Measurements from ENCODE around the gene GRID1. TPM values are rescaled to one million over a fixed set of nuclear protein-coding genes. Genes with fewer than 3 reads are reported as not detected.

Gene GRID1
- total RNA-seq, 1 experiment from 2014 or later = 0.37 TPM

- DNase-seq (ENCODE audit: low spot score) = no peak
- Mint-ChIP-seq H3K27me3 (ENCODE audit: low read depth) (no peaks in the 10 kb centered on the region), H3K36me3 (peaks cover 8% of the 10 kb centered on the region), H3K4me3 (no peak overlapping the region), H3K27ac (no peak overlapping the region), H3K4me1 (no peaks in the 10 kb centered on the region), H3K9me3 (peaks cover 41% of the 10 kb centered on the region)
- ChIA-PET CTCF (no interaction called here), POLR2A (no interaction called here)
- no peak for ATAC-seq
- TF ChIP-seq ZBTB21 (CRISPR knock-in tag; IDR thresholded peaks at IDR 0.05; ENCODE audit: borderline replicate concordance) (no peak), ZNF671 (CRISPR knock-in tag; IDR thresholded peaks at IDR 0.05) (no peak), SMAD3 (CRISPR knock-in tag; IDR thresholded peaks at IDR 0.05; ENCODE audit: borderline replicate concordance) (no peak), RORB (CRISPR knock-in tag; IDR thresholded peaks at IDR 0.05) (no peak), USF2 (CRISPR knock-in tag; IDR thresholded peaks at IDR 0.05) (no peak), IRF1 (CRISPR knock-in tag; IDR thresholded peaks at IDR 0.05) (no peak), GABPB1 (CRISPR knock-in tag; IDR thresholded peaks at IDR 0.05) (no peak), TP53 (CRISPR knock-in tag; IDR thresholded peaks at IDR 0.05) (no peak), E2F4 (CRISPR knock-in tag; IDR thresholded peaks at IDR 0.05; ENCODE audit: borderline replicate concordance, low read depth) (no peak), PRRX2 (CRISPR knock-in tag; IDR thresholded peaks at IDR 0.05) (no peak)
- TF ChIP-seq, protein P1, sequence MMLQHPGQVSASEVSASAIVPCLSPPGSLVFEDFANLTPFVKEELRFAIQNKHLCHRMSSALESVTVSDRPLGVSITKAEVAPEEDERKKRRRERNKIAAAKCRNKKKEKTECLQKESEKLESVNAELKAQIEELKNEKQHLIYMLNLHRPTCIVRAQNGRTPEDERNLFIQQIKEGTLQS (CRISPR knock-in tag; conservative IDR thresholded peaks at IDR 0.05) = no peak
- TF ChIP-seq, protein P2, sequence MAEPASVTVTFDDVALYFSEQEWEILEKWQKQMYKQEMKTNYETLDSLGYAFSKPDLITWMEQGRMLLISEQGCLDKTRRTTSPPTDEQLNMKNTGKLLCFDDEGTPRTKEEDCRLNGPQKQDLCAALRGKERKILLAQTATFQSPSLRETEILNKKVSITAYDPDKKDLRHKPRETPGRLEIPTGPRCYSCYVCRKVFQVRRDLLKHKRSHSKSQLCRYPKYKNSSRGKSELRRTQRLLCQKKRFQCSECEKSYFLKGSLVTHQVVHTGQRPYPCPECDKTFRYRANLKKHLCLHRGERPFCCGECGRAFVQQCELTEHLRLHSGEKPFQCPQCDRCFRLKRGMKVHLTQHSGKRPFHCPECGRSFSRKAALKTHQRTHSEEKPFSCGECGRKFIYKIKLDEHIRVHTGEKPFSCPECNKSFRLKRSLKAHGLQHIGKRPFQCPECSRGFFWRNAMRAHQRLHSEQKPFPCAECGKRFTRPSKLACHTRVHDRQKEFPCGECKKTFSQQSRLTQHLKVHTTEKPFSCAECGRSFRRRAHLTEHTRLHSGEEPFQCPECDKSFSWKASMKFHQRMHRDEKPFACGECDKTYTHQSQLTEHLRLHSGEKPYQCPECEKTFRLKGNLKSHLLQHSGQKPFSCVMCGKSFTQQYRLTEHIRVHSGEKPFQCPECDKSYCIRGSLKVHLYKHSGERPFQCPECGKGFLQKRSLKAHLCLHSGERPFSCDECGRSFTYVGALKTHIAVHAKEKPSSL (CRISPR knock-in tag; conservative IDR thresholded peaks at IDR 0.05) = no peak
- TF ChIP-seq, protein P3, sequence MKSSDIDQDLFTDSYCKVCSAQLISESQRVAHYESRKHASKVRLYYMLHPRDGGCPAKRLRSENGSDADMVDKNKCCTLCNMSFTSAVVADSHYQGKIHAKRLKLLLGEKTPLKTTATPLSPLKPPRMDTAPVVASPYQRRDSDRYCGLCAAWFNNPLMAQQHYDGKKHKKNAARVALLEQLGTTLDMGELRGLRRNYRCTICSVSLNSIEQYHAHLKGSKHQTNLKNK (CRISPR knock-in tag; IDR thresholded peaks at IDR 0.05) = no peak
Observed at GRCh38 chr10:85832988-85833387, 533.6 kb downstream of the GRID1 start.

GRCh38 chr10:85831422-85831821 lies 535.2 kb downstream of the GRID1 start:
- Mint-ChIP-seq H3K27me3 (ENCODE audit: low read depth) (no peaks in the 10 kb centered on the region), H3K27ac (no peak overlapping the region), H3K36me3 (no peaks in the 10 kb centered on the region), H3K4me1 (no peaks in the 10 kb centered on the region), H3K9me3 (peaks cover 32% of the 10 kb centered on the region), H3K4me3 (no peak overlapping the region)
- POLR2A ChIA-PET = no interaction called here
- TF ChIP-seq FOXJ3 (CRISPR knock-in tag; IDR thresholded peaks at IDR 0.05; ENCODE audit: borderline replicate concordance) = no peak
- TF ChIP-seq, protein P4, sequence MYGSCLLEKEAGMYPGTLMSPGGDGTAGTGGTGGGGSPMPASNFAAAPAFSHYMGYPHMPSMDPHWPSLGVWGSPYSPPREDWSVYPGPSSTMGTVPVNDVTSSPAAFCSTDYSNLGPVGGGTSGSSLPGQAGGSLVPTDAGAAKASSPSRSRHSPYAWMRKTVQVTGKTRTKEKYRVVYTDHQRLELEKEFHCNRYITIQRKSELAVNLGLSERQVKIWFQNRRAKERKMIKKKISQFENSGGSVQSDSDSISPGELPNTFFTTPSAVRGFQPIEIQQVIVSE (CRISPR knock-in tag; IDR thresholded peaks at IDR 0.05; ENCODE audit: borderline replicate concordance) = no peak
- TF ChIP-seq ATF1 (CRISPR knock-in tag; IDR thresholded peaks at IDR 0.05) = no peak
- CTCF ChIA-PET = no interaction called here
- ATAC-seq (no peak), DNase-seq (ENCODE audit: low spot score) (no peak)

DNA sequence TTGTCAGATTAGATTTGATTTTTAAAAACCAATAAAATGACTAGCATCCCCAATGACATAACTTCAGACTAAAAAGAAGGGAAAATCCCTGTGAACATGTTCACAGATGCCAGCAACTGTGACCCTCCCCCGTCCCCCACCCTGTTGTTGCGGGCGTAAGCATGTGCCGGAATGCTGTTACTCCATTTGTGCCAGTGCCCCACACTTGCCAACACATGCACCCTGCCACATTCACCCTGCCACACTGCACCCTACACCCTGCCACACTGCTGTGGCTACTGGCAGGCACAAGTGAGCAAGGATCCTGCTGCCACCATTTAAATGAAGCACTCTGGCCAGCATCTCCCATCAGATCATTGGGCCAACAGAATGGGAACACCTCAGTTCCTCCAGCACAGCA lies 540.2 kb downstream of the GRID1 start:
- peaks cover 18% of the 10 kb centered on the region for H3K9me3 Mint-ChIP-seq
- no peak overlapping the region for H3K4me3 Mint-ChIP-seq
- no peaks in the 10 kb centered on the region for H3K27me3 Mint-ChIP-seq (ENCODE audit: low read depth)
- H3K36me3 Mint-ChIP-seq = no peaks in the 10 kb centered on the region
- ATAC-seq (no peak), DNase-seq (ENCODE audit: low spot score) (no peak)
- ChIA-PET CTCF (no interaction called here), POLR2A (no interaction called here)
- no peak overlapping the region for H3K27ac Mint-ChIP-seq
- H3K4me1 Mint-ChIP-seq = no peaks in the 10 kb centered on the region
- TF ChIP-seq RELA (CRISPR knock-in tag; IDR thresholded peaks at IDR 0.05; ENCODE audit: borderline replicate concordance) = no peak
- no peak for TF ChIP-seq TP53 (CRISPR knock-in tag; IDR thresholded peaks at IDR 0.05)
- TF ChIP-seq ATF1 (CRISPR knock-in tag; IDR thresholded peaks at IDR 0.05) = no peak
- TF ChIP-seq HMGA2 (CRISPR knock-in tag; IDR thresholded peaks at IDR 0.05) = no peak
- no peak for TF ChIP-seq MLX (CRISPR knock-in tag; IDR thresholded peaks at IDR 0.05)
- no peak for TF ChIP-seq SMAD3 (CRISPR knock-in tag; IDR thresholded peaks at IDR 0.05; ENCODE audit: borderline replicate concordance)
- no peak for TF ChIP-seq OVOL2 (CRISPR knock-in tag; IDR thresholded peaks at IDR 0.05; ENCODE audit: borderline replicate concordance)
- TF ChIP-seq ZNF416 (CRISPR knock-in tag; IDR thresholded peaks at IDR 0.05) = no peak
- TF ChIP-seq, protein P5, sequence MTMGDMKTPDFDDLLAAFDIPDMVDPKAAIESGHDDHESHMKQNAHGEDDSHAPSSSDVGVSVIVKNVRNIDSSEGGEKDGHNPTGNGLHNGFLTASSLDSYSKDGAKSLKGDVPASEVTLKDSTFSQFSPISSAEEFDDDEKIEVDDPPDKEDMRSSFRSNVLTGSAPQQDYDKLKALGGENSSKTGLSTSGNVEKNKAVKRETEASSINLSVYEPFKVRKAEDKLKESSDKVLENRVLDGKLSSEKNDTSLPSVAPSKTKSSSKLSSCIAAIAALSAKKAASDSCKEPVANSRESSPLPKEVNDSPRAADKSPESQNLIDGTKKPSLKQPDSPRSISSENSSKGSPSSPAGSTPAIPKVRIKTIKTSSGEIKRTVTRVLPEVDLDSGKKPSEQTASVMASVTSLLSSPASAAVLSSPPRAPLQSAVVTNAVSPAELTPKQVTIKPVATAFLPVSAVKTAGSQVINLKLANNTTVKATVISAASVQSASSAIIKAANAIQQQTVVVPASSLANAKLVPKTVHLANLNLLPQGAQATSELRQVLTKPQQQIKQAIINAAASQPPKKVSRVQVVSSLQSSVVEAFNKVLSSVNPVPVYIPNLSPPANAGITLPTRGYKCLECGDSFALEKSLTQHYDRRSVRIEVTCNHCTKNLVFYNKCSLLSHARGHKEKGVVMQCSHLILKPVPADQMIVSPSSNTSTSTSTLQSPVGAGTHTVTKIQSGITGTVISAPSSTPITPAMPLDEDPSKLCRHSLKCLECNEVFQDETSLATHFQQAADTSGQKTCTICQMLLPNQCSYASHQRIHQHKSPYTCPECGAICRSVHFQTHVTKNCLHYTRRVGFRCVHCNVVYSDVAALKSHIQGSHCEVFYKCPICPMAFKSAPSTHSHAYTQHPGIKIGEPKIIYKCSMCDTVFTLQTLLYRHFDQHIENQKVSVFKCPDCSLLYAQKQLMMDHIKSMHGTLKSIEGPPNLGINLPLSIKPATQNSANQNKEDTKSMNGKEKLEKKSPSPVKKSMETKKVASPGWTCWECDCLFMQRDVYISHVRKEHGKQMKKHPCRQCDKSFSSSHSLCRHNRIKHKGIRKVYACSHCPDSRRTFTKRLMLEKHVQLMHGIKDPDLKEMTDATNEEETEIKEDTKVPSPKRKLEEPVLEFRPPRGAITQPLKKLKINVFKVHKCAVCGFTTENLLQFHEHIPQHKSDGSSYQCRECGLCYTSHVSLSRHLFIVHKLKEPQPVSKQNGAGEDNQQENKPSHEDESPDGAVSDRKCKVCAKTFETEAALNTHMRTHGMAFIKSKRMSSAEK (CRISPR knock-in tag; IDR thresholded peaks at IDR 0.05; ENCODE audit: borderline replicate concordance) = no peak

Measured in WTC11 (cell line).